ENCODE data around the gene UBB.
A peak's percentile ranks its signal among the peaks of the same experiment; 100 is the strongest.

UBB gene

DNA sequence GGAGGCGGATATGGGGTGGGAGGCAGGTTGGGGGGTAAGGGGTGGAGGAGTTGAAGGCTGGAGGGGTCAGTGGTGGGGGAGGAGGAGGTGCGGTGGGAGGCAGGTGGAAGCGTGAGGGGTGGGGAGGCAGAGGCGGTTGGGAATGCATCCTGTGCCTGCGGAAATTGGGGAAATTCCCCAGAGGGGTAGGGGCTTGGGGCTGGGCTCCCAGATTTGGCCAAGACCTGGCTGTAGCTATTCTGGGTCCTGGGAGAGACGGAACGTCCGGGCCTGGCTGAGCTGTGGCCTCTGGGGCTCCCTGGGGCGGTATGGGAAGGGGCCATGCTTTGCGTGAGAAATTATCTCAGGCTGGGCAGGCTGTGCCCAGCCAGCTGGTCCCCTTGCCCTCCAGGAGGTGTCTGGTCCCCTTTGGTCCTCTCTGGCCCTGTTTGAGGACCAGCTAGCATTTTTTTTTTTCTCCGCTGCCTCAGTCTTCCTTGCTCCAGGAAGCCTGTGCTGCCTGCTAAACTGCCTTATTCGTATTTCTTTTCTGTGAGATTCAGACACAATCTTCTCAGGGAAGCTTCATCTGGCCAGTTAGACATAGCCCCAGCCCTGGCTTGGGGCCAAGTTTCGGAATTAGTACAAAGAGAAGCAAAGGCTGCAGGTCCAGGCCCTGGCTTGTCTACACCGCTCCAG is 27.2 kb downstream of the UBB start:
- H2AK5ac ChIP-seq (ENCODE audit: low read length), result no peak overlapping the region
- H3K4me3 ChIP-seq (ENCODE audit: low read depth, low read length), result no peak overlapping the region
- peaks cover 5 to 10% of the 10 kb centered on the region in 2 experiments for H3K4me1 ChIP-seq (ENCODE audit: control insufficient read depth in 1 of 2, insufficient read depth in 2 of 2, low read length in 2 of 2)
- H2AFZ ChIP-seq (ENCODE audit: insufficient read depth, low read length, poor library complexity), result no peak overlapping the region
- H3K9ac ChIP-seq (ENCODE audit: low read length), result no peak overlapping the region
- H3K4me2 ChIP-seq (ENCODE audit: low read length), result no peak overlapping the region
- H2BK12ac ChIP-seq (ENCODE audit: low read length), result no peak overlapping the region
- H3K27ac ChIP-seq (ENCODE audit: low read depth, low read length), result no peak overlapping the region
- H3K79me1 ChIP-seq (ENCODE audit: low read length), result peaks cover 6% of the 10 kb centered on the region
- H3K79me2 ChIP-seq (ENCODE audit: control insufficient read depth, insufficient read depth, low read length, poor library complexity), result peaks cover 4% of the 10 kb centered on the region
- H2BK120ac ChIP-seq (ENCODE audit: insufficient read depth, low read length, poor library complexity), result no peak overlapping the region
- H4K12ac ChIP-seq (ENCODE audit: low read depth, low read length), result no peak overlapping the region
- H3K14ac ChIP-seq (ENCODE audit: low read length), result no peak overlapping the region
- H3K23ac ChIP-seq (ENCODE audit: low read length), result no peak overlapping the region
- WGBS (ENCODE audit: extremely low coverage, insufficient coverage, insufficient read length), result no CpG with 5 or more reads among the region's 14 CpGs
- no peak overlapping the region for H4K91ac ChIP-seq (ENCODE audit: low read depth, low read length)
- H3K27me3 ChIP-seq (ENCODE audit: insufficient read depth, low read length), result no peaks in the 10 kb centered on the region
- H3K9me3 ChIP-seq (ENCODE audit: insufficient read depth, low read depth, low read length), result no peaks in the 10 kb centered on the region
- DNase-seq, result peak in 1 of 2 donors; percentile 49
- no peaks in the 10 kb centered on the region for H3K36me3 ChIP-seq (ENCODE audit: control insufficient read depth in 1 of 2, insufficient read depth in 2 of 2, low read length in 2 of 2)
- no peak overlapping the region for H3K18ac ChIP-seq (ENCODE audit: low read length)
- no peak overlapping the region for H2BK5ac ChIP-seq (ENCODE audit: low read depth, low read length, poor library complexity)
- H4K8ac ChIP-seq (ENCODE audit: low read depth, low read length), result no peak overlapping the region
- no peak overlapping the region for H3K4ac ChIP-seq (ENCODE audit: low read depth, low read length)

DNA sequence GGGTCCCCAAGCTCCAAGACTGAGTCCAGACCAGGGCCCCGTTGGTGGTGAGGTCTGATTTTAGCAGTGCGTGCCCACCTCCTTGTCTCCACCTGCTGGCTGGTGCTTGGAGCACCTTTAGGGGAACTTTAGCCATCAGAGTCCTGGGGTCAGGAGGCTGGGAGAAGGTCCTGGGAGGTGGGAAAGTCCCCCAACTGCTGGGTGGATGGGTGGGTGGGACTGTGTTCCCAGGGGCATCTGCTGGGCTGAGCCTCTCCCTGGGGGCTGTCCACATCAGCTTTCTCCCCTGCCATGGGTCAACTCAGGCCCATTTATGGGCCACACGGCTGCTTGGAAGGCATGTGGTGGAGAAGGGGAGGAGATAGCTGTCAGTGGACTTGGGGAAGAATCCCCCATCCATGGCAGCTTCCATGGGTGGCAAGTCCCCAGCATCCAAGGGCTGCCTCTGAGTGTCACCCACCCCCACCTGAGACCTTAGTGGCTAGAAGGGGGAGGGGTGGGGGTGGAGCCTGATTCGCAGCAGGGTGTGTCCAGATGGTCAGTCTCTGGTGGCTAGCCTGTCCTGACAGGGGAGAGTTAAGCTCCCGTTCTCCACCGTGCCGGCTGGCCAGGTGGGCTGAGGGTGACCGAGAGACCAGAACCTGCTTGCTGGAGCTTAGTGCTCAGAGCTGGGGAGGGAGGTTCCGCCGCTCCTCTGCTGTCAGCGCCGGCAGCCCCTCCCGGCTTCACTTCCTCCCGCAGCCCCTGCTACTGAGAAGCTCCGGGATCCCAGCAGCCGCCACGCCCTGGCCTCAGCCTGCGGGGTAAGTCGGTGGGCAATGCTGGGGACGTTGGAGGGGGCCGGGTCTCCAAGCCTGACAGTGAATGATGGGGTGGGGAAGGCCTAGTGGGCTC is 34.4 kb downstream of the UBB start, which contains the start of gene TRPV2:
Gene TRPV2 (plus strand): TSS at position 541 of the 894 bp plus-strand sequence. CDS start 2,098 bp downstream, outside the sequence.
- no CpG with 5 or more reads among the region's 21 CpGs for WGBS (ENCODE audit: extremely low coverage, insufficient coverage, insufficient read length)
- Histone ChIP-seq H2AFZ (ENCODE audit: insufficient read depth, low read length, poor library complexity) (no peak within 1 kb of the TSS), H3K27ac (ENCODE audit: low read depth, low read length) (no peak within 1 kb of the TSS), H4K12ac (ENCODE audit: low read depth, low read length) (no peak within 1 kb of the TSS), H3K79me1 (ENCODE audit: low read length) (peaks cover 27% of the 10 kb centered on the region), H3K4me1 (ENCODE audit: control insufficient read depth in 1 of 2, insufficient read depth in 2 of 2, low read length in 2 of 2) (peaks cover 25 to 32% of the 10 kb centered on the region in 2 experiments), H3K4me2 (ENCODE audit: low read length) (no peak within 1 kb of the TSS), H4K8ac (ENCODE audit: low read depth, low read length) (peak within 1 kb of the TSS; percentile 20), H3K9ac (ENCODE audit: low read length) (no peak within 1 kb of the TSS), H3K27me3 (ENCODE audit: insufficient read depth, low read length) (no peaks in the 10 kb centered on the region), H3K79me2 (ENCODE audit: control insufficient read depth, insufficient read depth, low read length, poor library complexity) (peaks cover 2% of the 10 kb centered on the region), H3K9me3 (ENCODE audit: insufficient read depth, low read depth, low read length) (peaks cover 3% of the 10 kb centered on the region), H2BK5ac (ENCODE audit: low read depth, low read length, poor library complexity) (no peak within 1 kb of the TSS), H3K4ac (ENCODE audit: low read depth, low read length) (peak within 1 kb of the TSS; percentile 12), H3K23ac (ENCODE audit: low read length) (no peak within 1 kb of the TSS), H3K4me3 (ENCODE audit: low read depth, low read length) (peak within 1 kb of the TSS; percentile 19), H4K91ac (ENCODE audit: low read depth, low read length) (peak within 1 kb of the TSS; percentile 41), H2BK12ac (ENCODE audit: low read length) (peak within 1 kb of the TSS; percentile 35), H3K18ac (ENCODE audit: low read length) (no peak within 1 kb of the TSS), H3K14ac (ENCODE audit: low read length) (no peak within 1 kb of the TSS), H2BK120ac (ENCODE audit: insufficient read depth, low read length, poor library complexity) (no peak within 1 kb of the TSS), H3K36me3 (ENCODE audit: control insufficient read depth in 1 of 2, insufficient read depth in 2 of 2, low read length in 2 of 2) (peaks cover 0 to 3% of the 10 kb centered on the region in 2 experiments), H2AK5ac (ENCODE audit: low read length) (no peak within 1 kb of the TSS)
- peak in 1 of 2 donors; percentile 36 for DNase-seq

DNA sequence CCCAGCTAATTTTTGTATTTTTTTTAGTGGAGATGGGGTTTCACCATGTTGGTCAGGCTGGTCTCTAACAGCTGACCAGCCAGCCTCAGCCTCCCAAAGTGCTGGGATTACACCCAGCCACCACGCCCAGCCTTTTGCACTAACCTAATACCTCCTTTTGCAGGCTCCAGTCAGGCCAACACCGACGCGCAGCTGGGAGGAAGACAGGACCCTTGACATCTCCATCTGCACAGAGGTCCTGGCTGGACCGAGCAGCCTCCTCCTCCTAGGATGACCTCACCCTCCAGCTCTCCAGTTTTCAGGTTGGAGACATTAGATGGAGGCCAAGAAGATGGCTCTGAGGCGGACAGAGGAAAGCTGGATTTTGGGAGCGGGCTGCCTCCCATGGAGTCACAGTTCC is 36.5 kb downstream of the UBB start:
- Histone ChIP-seq H3K4me3 (ENCODE audit: low read depth, low read length) (no peak overlapping the region), H3K23ac (ENCODE audit: low read length) (no peak overlapping the region), H2BK120ac (ENCODE audit: insufficient read depth, low read length, poor library complexity) (peak overlapping the region; percentile 12), H3K27ac (ENCODE audit: low read depth, low read length) (no peak overlapping the region), H3K18ac (ENCODE audit: low read length) (peak overlapping the region; percentile 63), H4K8ac (ENCODE audit: low read depth, low read length) (no peak overlapping the region), H4K12ac (ENCODE audit: low read depth, low read length) (no peak overlapping the region), H3K9me3 (ENCODE audit: insufficient read depth, low read depth, low read length) (peaks cover 3% of the 10 kb centered on the region), H2BK12ac (ENCODE audit: low read length) (peak overlapping the region; percentile 34), H3K79me1 (ENCODE audit: low read length) (peaks cover 27% of the 10 kb centered on the region), H3K4me2 (ENCODE audit: low read length) (no peak overlapping the region), H4K91ac (ENCODE audit: low read depth, low read length) (peak overlapping the region; percentile 87), H3K79me2 (ENCODE audit: control insufficient read depth, insufficient read depth, low read length, poor library complexity) (peaks cover 2% of the 10 kb centered on the region), H3K27me3 (ENCODE audit: insufficient read depth, low read length) (no peaks in the 10 kb centered on the region), H3K9ac (ENCODE audit: low read length) (no peak overlapping the region), H3K4ac (ENCODE audit: low read depth, low read length) (peak overlapping the region; percentile 15), H3K4me1 (ENCODE audit: control insufficient read depth in 1 of 2, insufficient read depth in 2 of 2, low read length in 2 of 2) (peaks cover 26 to 33% of the 10 kb centered on the region in 2 experiments), H2AK5ac (ENCODE audit: low read length) (peak overlapping the region; percentile 43), H2BK5ac (ENCODE audit: low read depth, low read length, poor library complexity) (no peak overlapping the region), H3K36me3 (ENCODE audit: control insufficient read depth in 1 of 2, insufficient read depth in 2 of 2, low read length in 2 of 2) (peaks cover 0 to 3% of the 10 kb centered on the region in 2 experiments), H3K14ac (ENCODE audit: low read length) (no peak overlapping the region), H2AFZ (ENCODE audit: insufficient read depth, low read length, poor library complexity) (no peak overlapping the region)
- WGBS (ENCODE audit: extremely low coverage, insufficient coverage, insufficient read length), result no CpG with 5 or more reads among the region's 7 CpGs
- no peak for DNase-seq

DNA sequence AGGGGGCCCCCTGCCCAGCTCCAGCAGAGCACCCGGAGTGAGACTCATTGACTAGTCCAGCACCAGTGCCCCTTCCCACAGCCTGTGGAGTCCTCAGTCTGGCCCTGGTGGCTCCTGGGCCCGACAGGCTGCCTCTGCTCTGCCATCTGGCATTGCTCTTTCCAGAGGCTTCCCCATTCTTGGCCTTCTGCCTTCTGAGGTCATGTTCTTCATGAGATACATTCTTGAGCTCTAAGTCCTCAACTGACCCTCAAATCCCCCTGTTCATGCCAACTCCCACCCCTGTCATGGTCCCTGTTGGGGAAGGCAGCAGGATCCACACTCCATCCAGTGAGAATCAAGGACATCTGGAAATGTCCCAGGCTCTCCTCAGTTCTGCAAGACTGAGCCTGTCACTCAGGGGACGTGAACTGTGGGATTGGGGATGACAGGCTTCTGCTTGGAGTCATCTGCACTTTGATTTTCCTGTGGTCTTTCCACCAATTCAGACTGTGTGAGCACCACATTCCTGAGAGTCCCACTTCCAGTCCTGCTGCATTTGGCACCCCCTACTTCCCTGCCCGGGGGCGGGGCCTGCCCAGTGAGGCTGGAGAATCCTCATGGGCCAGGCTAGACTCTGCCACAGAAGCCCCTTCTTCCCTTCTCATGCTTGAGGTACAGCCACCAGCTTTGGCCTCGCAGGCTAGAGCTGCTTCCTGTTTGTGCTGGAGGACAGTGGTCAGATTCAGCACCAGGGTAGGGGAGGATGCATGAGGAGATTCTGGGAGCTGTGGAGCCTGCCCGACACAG is 37.2 kb downstream of the UBB start:
- peaks cover 2% of the 10 kb centered on the region for H3K79me2 ChIP-seq (ENCODE audit: control insufficient read depth, insufficient read depth, low read length, poor library complexity)
- H2BK120ac ChIP-seq (ENCODE audit: insufficient read depth, low read length, poor library complexity), result peak overlapping the region; percentile 28
- H3K18ac ChIP-seq (ENCODE audit: low read length), result peak overlapping the region; percentile 63
- no peak overlapping the region for H3K23ac ChIP-seq (ENCODE audit: low read length)
- H4K91ac ChIP-seq (ENCODE audit: low read depth, low read length), result peak overlapping the region; percentile 87
- no peaks in the 10 kb centered on the region for H3K27me3 ChIP-seq (ENCODE audit: insufficient read depth, low read length)
- peak overlapping the region; percentile 13 for H3K4ac ChIP-seq (ENCODE audit: low read depth, low read length)
- peak overlapping the region; percentile 81 for H2BK5ac ChIP-seq (ENCODE audit: low read depth, low read length, poor library complexity)
- DNase-seq, result no peak
- WGBS (ENCODE audit: extremely low coverage, insufficient coverage, insufficient read length), result no CpG with 5 or more reads among the region's 7 CpGs
- H4K12ac ChIP-seq (ENCODE audit: low read depth, low read length), result no peak overlapping the region
- H4K8ac ChIP-seq (ENCODE audit: low read depth, low read length), result peak overlapping the region; percentile 15
- H3K14ac ChIP-seq (ENCODE audit: low read length), result peak overlapping the region; percentile 74
- peaks cover 26 to 36% of the 10 kb centered on the region in 2 experiments for H3K4me1 ChIP-seq (ENCODE audit: control insufficient read depth in 1 of 2, insufficient read depth in 2 of 2, low read length in 2 of 2)
- H2AFZ ChIP-seq (ENCODE audit: insufficient read depth, low read length, poor library complexity), result peak overlapping the region; percentile 24
- H3K27ac ChIP-seq (ENCODE audit: low read depth, low read length), result peak overlapping the region; percentile 88
- H3K4me3 ChIP-seq (ENCODE audit: low read depth, low read length), result no peak overlapping the region
- peaks cover 27% of the 10 kb centered on the region for H3K79me1 ChIP-seq (ENCODE audit: low read length)
- no peak overlapping the region for H3K4me2 ChIP-seq (ENCODE audit: low read length)
- H3K9ac ChIP-seq (ENCODE audit: low read length), result no peak overlapping the region
- H3K9me3 ChIP-seq (ENCODE audit: insufficient read depth, low read depth, low read length), result peaks cover 3% of the 10 kb centered on the region
- H2BK12ac ChIP-seq (ENCODE audit: low read length), result peak overlapping the region; percentile 58
- H2AK5ac ChIP-seq (ENCODE audit: low read length), result peak overlapping the region; percentile 43
- peaks cover 0 to 5% of the 10 kb centered on the region in 2 experiments for H3K36me3 ChIP-seq (ENCODE audit: control insufficient read depth in 1 of 2, insufficient read depth in 2 of 2, low read length in 2 of 2)

All from trophoblast cell (in vitro differentiated cells and primary cell).